Astrocyte of the cerebellum (primary cell): ENCODE data around the gene XXYLT1.

Source experiments
- DNase-seq: peaks from one replicate; pipeline ENCODE4 v3.0.0-alpha.2; 2011; ENCODE audit warnings: low read depth
- H3K4me3 ChIP-seq: 2 replicates; pipeline ENCODE4 v1.5.1; 2011; ENCODE audit warnings: mild to moderate bottlenecking, low read depth, low read length, moderate library complexity
- CTCF ChIP-seq: IDR thresholded peaks from 2 replicates; pipeline ENCODE4 v1.5.1; 2012; ENCODE audit warnings: low read length, low read depth, moderate library complexity, mild to moderate bottlenecking; ENCODE audit errors: missing control alignments
- in situ Hi-C: cut with HindIII; loops from 2 replicates; pipeline ENCODE4 v1.10.0; 2017; ENCODE audit warnings: low sequenced_read_pairs

The XXYLT1 gene

GRCh38 chr3:195147649-195148080 lies 123.3 kb downstream of the XXYLT1 start:
- H3K4me3 ChIP-seq: no peak overlapping the region
- no peak for DNase-seq
- in situ Hi-C loops: no loop called here
- TF ChIP-seq CTCF: no peak

- TF ChIP-seq CTCF: no peak
- in situ Hi-C loops: no loop called here
- DNase-seq: no peak
- no peak overlapping the region for H3K4me3 ChIP-seq
These were observed 124.8 kb downstream of the XXYLT1 start for GRCh38 chr3:195146131-195146530.

GRCh38 chr3:195145579-195145978 lies 125.4 kb downstream of the XXYLT1 start:
- TF ChIP-seq CTCF: no peak
- H3K4me3 ChIP-seq: no peak overlapping the region
- no peak for DNase-seq
- in situ Hi-C loops: no loop called here

GRCh38 chr3:195143221-195143620 lies 127.7 kb downstream of the XXYLT1 start:
- in situ Hi-C loops: no loop called here
- no peak overlapping the region for H3K4me3 ChIP-seq
- DNase-seq: no peak
- no peak for TF ChIP-seq CTCF

GRCh38 chr3:195142519-195142918 lies 128.4 kb downstream of the XXYLT1 start:
- DNase-seq: no peak
- in situ Hi-C loops: no loop called here
- no peak overlapping the region for H3K4me3 ChIP-seq
- no peak for TF ChIP-seq CTCF

- no peak overlapping the region for H3K4me3 ChIP-seq
- DNase-seq: no peak
- in situ Hi-C loops: no loop called here
- no peak for TF ChIP-seq CTCF
These were observed 129.9 kb downstream of the XXYLT1 start for GRCh38 chr3:195140816-195141793.
